NCI-H2196 treated with DMSO at 0.1 percent for 48 hours (cell line): ENCODE measurements around the gene CCDC197.
A peak's percentile ranks its signal among the peaks of the same experiment; 100 is the strongest.

Source experiments
- DNase-seq: peaks from one replicate; lab custom pipeline; 2025; ENCODE audit not compliant: unreplicated experiment; lab: John Stamatoyannopoulos, UW

CCDC197 gene

DNA sequence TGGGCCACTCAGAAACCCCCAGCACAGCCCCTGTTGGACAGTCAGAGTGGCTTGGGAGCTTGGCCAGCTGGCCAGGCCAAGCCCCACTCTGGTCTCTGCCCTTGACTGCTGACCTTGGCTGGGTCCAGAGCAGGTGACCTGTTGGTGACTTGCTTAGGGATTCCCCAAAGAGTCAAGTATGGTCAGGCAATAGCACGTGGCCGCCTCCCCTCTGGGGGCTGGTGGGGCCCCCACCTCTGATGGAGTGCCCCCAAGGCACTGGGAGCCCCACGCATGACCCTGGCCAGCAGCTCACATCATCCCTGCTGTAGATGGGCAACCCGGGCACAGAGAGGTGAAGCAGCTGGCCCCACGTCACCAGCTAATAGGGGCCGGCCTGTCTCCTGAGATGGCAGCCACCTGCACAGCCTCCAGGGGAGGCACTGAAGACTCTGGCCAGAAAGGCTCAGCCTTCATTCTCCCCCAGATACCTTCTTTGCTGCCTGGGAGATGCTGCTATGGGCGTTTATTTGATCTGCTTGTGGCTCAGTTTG lies 1.8 kb downstream of the CCDC197 start:
- no peak for DNase-seq

DNA sequence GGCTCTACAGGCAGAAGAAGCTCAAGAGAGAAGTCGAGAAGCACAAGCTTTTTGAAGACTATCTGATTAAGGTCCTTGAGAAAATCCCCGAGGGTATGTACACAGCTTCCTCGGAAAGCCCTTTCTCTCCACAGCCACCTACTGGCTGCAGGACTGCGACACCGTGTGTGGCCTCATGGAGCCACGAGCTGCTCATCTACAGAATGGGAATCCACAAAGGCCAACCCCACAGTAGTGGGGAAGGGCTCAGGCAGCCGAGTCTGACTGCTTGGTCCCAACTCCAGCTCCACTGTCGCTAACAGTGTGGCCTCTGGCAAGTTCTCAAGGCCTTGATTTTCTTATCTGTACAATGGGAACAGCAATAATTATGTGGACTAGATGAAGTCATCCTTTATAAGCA lies 2.5 kb downstream of the CCDC197 start:
- no peak for DNase-seq

DNA sequence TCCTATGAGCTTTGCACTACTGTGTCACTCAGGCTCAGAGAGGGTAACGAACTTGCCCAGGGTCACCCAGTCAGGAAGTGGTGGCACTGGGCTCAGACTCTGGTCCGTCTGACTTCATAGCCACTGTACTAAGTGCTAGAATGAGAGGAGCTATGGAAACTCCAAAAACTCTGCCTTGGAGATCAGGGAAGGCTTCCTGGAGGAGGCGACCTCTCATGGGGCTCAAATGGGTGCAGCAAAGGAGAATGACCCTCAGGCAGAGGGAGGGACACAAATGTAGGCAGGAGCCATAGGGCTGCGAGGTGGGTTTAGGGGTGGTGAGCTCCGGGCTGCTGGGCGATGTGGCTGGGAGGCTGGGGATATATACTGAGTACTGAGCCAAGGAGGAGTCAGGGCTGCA lies 3.2 kb downstream of the CCDC197 start:
- DNase-seq: no peak

DNA sequence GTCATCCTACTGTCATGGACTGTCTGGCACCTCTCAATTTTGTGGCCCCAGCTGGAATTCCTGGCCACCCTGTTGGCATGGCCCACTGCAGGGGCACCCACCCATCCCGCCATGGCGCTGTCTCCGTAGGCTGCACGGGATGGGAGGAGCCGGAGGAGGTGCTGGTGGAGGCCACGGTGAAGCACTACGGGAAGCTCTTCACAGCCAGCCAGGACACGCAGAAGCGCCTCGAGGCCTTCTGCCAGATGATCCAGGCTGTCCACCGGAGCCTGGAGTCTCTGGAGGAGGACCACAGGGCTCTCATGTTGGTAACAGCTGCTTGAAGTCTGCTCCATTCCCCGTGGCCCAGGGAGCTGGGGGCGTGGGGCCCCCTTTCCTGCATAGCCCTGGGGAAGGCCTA lies 3.9 kb downstream of the CCDC197 start:
- no peak for DNase-seq

DNA sequence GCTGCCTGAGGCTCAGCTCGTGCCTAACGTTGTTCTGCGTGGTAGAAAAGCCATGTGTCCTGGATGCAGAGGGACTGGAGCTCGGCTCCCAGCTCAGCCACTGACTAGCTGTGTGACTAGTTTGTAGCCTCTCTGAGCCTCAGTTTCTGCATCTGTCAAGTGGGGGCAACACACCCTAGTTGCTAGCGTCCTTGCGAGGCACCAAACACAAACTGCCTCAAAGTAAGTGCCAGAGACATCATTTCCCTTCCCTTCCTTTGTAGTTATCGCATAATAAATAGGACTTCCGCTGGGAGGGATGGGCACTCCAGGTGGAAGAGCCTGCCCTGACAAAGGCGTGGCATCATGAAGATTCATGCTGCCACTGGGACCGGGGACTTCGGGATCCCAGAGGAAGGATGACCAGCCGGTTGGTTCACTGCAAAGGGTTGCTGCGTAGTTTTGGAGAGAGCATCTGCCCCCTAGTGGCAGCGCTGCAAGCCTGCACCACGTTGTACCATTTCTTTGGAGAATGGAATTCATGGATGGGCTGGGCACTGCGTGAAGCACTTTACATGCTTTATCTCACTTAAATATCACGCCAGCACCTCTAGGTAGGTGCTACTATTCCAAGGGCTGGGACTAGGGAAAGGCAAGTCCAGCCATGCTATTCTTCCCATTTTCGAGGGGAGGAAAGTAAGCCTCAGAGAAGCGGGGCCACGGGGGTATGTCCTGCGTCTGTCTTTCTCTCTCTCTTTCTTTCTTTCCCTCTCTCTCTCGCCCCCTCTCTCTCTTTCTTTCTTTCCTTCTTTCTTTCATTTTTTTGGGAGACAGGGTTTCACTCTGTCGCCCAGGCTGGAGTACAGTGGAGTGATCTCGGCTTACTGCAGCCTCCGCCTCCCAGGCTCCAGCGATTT lies 4.6 kb downstream of the CCDC197 start:
- DNase-seq: peak; percentile 26

DNA sequence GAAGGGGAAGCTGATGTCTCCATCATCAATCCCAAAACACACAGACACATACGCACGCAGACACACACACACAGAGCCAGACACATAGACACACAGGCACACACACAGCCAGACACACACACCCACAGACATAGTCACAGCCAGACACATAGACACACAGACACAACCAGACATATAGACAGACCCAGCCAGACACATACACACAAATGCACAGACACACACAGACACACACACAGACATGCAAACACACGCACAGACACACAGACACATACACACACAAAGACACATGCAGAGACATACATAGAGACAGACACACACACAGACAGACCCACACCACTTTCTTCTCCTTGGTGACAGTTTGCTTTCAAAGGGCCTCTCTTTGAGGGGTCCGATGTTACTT lies 6.3 kb downstream of the CCDC197 start:
- DNase-seq: no peak

DNA sequence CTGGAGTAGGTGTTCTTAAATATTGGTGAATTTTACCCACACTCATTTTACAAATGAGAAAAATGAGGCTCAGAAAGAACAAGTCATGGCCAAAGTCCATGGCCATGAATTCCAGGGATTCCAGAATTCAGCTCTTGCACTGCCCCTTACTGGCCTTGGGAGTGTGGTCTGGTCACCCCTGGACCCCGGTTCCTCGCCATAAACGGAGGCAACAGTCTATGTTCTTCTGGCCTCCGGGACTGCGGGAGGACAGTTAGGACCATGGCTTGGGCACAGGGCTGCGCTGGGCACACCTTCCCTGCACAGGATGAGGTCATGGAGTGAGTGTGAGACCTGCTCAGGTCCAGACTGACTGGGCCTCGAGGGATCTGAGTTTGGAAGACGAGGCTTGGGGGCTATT lies 6.9 kb downstream of the CCDC197 start:
- no peak for DNase-seq

DNA sequence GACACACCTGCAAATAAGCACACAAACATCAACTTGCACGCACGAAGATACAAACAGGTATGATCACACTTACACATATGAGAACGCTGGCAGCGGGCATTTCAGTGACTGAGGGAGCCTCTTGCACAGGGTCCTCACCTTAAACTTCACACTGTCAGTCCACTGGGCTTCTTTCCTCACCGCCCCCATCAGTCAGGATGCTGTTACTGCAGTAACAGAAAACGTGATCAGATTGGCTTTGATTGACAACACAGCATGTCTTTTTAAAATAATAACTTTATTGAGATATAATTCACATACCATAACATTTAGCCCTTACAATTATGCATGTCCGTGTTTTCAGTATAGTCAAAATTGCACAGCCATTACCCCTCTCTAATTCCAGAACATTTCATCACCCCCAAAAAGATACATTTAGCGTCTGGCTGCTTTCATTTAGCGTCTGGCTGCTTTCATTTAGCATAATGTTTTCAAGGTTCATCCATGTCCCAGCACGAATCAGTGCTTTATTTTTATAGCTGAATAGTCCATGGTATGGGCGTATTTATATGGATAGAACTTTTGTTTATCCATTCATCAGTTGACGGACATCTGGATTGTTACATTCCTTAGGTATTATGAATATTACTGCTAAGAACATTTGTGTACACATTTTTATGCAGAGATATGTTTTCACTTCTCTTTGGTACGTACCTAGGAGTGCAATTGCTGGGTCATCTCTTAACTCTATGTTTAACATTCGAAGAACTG lies 8.4 kb downstream of the CCDC197 start:
- DNase-seq: no peak

DNA sequence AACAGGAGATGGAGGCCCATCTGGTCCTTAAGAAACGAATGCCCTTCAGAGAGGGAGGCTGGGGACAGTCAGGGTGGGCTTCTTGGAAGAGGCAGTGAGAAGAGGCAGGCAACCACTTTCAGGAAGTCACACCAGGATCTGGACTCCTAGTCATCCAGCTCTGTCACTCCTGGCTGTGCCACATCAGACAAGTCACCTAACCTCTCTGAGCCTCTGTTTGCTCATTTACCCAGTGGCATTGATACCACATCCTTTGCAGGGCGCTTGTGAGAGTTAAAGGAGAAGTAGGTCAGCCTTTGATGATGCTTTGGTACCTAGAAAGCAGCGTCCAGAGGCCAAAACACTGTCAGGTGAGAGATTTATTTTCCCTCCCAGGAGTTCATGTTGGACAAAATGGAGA lies 11.1 kb downstream of the CCDC197 start:
- no peak for DNase-seq

DNA sequence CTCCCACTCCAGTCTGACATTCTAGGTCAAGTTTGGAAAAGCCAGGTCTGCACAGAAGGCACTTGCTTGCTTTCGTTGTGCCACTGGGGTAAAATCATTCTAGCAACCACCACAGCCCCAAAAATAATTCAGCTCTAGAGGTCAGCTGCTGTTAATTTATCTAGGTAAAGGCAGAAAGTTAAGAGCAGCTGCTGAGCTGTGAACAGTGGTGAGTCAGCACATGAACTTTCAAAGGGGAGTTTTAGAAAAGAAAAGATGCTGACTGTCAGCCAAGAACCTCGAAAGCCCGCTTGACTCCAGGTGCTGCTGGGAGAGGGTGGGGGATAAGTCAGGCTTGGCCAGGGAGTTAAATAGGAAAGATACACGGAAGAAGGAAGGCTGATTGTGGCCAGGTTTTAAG lies 12.7 kb downstream of the CCDC197 start:
- DNase-seq: no peak

DNA sequence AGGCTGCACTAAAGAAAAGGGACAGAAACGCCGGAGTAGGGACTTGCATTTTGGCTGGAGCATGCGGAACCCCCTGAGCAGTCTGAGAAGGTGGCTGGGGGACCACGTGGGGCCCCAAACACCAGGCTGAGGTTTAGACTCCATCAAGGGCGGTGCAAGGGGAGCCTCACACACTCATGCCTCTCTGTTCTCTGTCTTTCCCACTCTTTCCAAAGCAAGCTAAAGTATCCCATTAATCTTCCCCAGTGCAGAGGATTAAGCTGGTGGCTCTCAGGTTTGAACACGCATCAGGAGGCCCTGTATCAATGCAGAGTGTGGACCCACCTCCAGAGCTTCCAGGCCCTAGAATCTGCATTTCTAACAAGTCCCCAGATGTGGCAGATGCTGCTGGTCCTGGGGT lies 13.5 kb downstream of the CCDC197 start:
- DNase-seq: no peak

DNA sequence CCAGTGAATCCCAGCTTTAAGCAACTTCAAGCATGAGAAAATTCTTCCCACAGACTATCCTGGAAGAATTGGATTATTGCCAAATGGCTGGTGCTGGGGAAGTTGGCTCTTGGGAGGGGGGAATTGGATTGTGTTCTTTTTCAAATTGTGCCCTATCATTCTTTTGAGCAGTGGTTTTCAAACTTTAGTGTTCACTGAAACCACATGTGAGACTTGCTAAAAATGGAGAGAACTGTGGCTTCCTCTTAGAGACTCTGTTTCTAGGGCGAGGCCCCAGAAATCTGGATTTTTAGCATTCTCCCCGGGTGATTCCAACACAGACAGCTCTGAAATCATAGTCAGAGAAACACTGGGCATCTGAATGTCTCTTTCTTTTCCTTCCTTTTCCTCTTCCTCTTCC lies 14.7 kb downstream of the CCDC197 start:
- DNase-seq: no peak

DNA sequence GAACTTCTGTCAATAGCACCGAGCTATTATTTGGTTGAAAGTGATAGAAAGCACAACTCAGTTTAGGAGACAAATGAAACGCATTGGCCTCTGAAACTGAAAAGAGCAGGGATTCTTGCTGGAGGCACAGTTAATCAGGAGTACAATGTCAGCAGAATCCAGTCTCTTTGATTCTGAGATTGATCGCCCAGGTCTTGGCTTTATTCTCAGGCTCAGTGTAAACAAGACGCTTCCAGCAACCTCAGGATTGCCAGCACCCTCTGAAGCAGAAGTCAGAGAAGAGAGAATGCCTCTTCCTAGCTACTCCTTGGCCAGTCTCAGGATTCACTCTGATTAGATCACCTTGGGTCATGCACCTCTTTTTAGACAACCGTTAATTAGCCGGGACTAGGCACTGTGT lies 17.3 kb downstream of the CCDC197 start:
- no peak for DNase-seq

DNA sequence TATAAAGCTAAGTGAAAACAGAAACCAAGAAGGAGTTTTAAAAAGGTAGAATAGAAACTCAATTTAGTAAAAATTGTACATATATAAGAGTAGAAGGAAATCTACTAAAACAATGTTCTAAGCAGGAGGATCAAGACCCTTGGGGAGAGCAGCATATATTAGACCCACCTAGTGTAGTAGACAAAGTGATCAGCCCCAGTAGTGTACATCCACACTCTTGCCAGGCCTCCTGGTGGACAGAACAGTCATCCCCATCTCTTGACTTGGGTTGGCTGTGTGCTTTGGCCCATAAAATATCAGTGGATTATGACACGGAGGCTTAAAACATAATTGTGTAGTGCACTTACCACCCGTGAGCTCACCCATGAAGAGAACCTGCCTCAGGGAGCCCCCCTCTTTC lies 18.1 kb downstream of the CCDC197 start:
- no peak for DNase-seq

DNA sequence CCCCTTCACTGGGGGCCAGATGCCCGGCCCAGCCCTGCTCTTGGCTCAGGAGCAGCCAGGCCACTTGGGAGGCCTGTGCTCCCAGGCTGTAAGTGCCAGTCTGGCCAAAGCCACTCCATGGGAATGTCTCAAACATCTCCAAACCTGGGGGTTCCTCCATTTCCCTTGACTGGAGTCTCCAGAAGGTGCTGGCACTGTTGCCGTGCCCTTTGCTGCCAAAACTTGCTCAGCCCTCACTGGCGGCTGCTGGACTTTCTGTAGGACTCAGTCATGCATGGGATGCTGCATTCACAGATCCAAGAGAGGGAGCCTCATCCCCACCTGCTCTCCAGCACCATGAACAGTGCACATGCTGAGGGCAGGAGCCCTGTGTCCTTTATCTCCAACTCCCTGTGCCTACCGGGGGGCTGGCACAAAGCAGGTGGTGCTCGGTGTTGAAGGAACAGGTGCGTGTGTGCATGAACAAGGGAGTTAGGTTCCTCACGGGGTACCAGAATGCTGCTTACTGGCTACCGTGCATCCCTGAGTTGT lies 19.4 kb downstream of the CCDC197 start:
- DNase-seq: no peak

DNA sequence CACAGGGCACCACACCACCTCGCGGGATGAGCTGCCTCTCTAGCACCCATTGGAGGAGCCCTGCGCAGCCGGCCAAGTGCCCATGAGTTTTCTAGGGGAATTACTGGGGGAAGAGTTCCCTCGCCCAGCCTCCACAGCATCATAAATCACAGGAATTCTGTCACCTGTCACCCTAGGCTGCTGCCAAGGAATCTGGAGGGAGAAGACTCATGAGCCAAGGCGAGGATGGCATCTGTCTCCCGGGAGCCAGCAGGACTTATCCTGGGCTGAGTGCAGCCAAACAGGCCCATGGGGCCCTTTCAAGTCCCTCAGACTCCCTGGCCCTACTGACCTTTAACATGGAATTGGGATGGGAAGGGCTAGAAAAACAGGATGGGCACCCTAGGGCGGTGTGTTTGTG lies 21.2 kb downstream of the CCDC197 start:
- DNase-seq: no peak

DNA sequence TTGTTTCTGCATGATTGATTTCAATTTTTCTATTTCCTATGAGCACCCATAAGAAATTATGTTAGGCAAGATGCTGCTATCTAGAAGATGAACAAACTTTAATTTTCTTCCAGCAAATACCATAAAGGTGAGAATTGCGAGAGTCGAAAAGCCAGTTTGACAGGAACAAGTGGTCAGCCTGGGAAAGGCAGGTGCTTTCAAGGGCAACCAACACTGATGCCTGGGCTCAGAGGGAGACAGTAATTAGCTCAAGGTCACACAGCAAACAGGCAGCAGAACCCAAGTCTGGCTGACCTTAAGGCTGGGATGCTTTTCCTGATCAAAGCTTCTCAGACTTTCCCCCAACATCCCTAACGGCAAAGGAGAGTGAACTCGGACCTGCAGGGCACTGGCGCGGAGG lies 22.2 kb downstream of the CCDC197 start:
- no peak for DNase-seq

DNA sequence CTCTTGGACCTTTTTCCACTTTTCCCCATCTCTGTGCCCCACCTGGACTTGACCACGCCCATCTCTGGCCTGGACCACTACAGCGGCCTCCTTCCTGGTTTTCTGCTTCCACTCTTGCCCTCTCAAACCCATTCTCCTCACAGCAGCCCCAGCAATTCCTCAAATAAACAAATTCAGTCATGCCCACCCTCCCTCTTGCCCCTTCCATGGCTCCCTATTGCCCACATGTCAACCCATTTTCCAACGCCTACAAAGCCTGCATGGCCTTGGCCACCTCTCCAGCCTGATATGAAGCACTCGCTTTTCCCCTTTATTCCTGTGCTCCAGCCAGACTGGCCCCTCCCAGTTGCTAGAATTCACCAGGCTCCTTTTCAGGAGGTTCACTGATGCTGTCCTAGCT lies 23.2 kb downstream of the CCDC197 start:
- DNase-seq: no peak

DNA sequence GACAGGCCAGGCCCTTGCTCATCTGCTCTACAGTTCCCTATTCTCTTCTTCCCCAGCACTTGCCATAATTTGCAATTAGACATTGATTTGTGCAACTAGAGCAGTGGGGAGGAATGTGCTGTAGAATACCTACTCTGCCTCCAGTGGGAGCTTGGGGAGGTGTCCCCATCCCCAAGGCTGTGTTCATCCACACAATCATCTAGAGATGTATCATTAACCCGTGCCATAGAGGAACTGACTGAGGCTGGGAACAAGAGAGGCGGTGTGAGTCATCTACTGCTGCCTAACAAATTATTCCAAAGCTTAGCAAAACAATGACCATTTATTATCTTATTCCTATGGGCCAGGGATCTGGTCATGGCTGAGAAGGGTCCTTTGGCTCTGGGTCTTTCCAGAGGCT lies 23.9 kb downstream of the CCDC197 start:
- no peak for DNase-seq

DNA sequence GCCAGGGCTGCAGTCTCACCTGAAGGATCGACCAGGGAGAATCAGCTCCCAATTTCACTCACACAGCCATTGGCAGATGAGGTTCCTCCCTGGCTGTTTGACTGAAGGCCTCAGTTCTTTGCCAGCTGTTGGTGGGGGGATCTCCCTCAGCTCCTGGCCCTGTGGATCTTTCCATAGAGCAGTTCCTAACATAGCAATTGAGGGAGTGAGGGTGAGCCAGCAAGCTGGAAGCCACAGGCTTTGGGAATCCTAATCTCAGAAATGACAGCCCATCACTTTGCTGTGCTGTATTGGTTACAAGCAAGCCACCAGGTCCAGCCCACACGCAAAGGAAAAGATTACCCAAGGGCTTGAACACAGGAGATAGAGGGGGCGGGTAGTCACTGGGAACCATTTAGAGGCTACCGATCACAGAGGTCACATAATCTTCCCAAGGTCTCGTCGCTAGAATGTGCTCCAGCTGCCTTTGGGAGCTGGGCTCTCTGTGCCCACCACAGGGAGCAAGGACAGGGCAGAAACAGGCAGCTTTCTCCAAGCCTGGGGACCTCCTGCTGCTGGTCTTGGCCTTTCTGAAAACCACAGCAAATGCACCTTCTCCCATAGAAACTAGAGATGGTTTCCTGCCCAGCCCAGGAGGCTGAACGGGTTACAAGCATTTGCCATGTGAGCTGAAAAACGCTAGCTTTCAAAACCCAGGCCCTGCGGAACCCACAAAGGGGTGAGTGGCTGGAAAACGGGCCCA lies 24.5 kb downstream of the CCDC197 start:
- no peak for DNase-seq
